HL-60/S4 treated with retinoic acid at 250 ng/mL for 4 days and 3 days (cell line): ENCODE results near the gene PUM1.

Source experiments
- in situ Hi-C: fragments of 300-500 bp; cut with MboI; formaldehyde crosslinking; loops from 2 replicates; pipeline ENCODE4 v1.7.0; 2022; ENCODE audit warnings: low sequenced_read_pairs

Gene PUM1

GRCh38 chr1:30882678-30883388, 182.7 kb downstream of the PUM1 start:
- in situ Hi-C loops, result no loop called here
